ENCODE data around the gene CHCHD6.

Gene CHCHD6

GRCh38 chr3:126900859-126901540, 197.0 kb downstream of the CHCHD6 start:
- no peak for DNase-seq

- no peak for DNase-seq
Measured at GRCh38 chr3:126901631-126902030, 197.6 kb downstream of the CHCHD6 start.

GRCh38 chr3:126903521-126903920, 199.5 kb downstream of the CHCHD6 start:
- no peak for DNase-seq

GRCh38 chr3:126907557-126907956, 203.5 kb downstream of the CHCHD6 start:
- no peak for DNase-seq

GRCh38 chr3:126908752-126909275, 204.8 kb downstream of the CHCHD6 start:
- peak; percentile 61 for DNase-seq

DNA sequence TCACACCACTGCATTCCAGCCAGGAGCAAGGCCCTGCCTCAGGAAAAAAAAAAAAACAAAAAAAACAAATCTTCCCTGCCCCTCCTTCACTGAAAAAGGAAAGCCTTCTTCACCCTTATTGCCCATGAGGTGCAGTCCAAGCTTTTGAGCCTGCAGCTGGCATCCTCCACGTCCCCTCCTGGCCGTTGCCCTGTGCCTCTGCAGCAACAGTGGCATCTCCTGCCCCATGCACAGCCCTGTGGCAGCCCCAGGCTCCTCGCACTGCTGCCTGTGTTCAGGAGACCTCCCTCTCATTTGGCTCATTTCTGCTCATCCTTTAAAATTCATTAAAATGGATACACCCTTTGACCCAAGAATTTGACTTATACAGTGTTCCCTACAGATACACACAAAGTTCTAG, 206.2 kb downstream of the CHCHD6 start:
- DNase-seq = no peak

GRCh38 chr3:126911162-126912026, 207.4 kb downstream of the CHCHD6 start:
- DNase-seq = peak; percentile 99

- peak; percentile 70 for DNase-seq
Measured at GRCh38 chr3:126912027-126912422, 208.0 kb downstream of the CHCHD6 start.

- DNase-seq = no peak
Measured at GRCh38 chr3:126912491-126913195, 208.6 kb downstream of the CHCHD6 start.

- DNase-seq = no peak
Measured at GRCh38 chr3:126913524-126913923, 209.5 kb downstream of the CHCHD6 start.

DNA sequence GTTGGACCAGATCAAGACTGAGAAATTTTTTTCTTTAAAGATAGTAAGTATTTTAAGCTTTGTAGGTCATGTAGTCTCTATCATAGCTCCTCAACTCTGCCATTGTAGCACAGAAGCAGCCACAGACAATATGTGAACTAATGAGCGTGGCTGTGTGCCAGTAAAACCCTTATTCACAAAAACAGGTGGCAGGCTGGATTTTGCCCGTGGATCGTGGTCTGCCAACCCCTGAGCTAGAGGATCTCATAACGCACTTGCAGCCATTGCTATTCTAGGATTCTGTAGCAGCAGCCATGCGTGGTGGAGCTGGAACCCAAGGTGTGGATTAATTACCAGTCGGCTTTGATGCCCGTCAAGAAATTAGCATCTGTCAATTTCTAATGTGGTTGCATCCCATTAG, 210.2 kb downstream of the CHCHD6 start:
- DNase-seq = no peak

GRCh38 chr3:126915015-126915414, 211.0 kb downstream of the CHCHD6 start:
- DNase-seq = no peak

DNA sequence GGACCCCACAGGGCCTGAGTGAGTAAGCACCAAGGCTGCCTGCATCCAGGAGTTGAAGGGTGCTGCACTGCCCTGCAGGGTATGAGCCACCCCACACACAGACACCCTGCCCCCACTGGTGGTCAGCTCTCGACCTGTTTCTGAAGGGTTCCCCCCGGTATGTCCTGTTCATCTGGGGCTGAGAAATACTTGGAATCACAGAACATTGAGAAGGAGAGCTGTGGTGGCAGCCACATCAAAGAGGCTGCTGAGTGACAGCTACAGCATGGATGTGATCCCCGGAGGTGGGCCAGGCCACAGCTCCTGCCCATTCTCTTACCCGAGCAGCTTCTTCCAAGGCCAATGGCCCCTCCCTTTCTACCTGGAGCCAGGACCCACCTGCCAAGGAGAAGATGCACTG, 212.5 kb downstream of the CHCHD6 start:
- DNase-seq = no peak

- DNase-seq = no peak
Measured at GRCh38 chr3:126917232-126917804, 213.3 kb downstream of the CHCHD6 start.

DNA sequence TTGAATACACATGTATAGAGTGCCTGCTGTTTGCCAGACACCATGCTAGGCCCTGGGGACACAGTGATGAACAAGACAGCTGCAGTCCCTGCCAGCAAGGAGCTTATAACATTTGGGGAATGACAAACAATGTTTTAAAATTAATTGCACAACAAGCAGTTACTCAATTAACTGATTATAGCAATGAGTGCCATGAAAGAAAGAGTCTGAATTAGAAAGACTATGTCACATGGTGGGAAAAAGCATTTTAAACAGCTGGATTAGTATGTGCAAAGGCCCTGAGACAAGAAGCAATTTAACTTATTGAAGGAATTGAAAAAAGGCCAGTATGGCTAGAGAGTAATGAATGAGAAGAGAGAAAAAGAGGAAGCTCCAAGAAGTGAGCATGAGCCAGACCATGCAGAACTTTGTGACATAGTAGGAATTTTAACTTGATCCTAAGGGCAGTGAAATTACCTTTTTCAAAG, 214.3 kb downstream of the CHCHD6 start:
- DNase-seq = peak; percentile 58

GRCh38 chr3:126921085-126921824, 217.2 kb downstream of the CHCHD6 start:
- DNase-seq = no peak

GRCh38 chr3:126922466-126922865, 218.4 kb downstream of the CHCHD6 start:
- no peak for DNase-seq

DNA sequence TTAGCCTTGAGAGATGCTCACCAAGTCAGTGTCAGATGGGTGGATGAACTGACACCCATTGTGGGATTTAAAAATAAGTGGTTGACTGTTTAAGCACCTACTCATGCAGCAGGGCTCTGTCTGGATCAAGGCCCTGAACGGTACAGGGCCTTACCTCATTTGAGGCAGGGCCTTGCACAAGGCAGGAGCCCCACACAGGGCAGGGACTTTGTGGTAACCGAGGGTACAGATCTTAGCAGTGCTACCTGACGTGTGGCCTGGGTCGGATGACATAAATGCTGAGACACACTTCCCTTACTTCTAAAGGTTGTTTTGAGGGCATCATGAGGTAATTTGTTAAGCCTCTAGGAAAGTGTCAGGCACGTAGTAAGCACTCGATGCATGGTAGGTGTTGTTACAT, 219.4 kb downstream of the CHCHD6 start:
- no peak for DNase-seq

GRCh38 chr3:126923895-126924294, 219.9 kb downstream of the CHCHD6 start:
- DNase-seq = no peak

DNA sequence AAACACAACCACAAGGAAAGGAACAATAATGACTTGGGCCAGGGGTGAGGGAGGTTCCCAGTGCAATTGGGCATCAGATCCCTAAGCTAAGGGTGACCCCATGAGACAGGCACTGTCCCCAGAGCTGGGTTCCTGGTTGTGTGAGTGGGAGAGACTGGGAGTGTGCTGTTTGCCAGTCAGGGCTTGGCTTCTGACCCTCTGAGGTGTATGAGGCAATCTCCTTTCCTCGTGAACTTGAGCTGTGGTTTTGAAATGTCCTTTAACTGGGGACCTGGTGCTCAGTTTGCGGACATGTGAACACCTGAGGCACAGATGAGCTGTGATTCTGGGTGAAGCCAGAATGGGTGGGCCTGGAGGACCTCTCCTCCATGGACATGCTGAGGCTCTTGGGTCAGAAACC, 220.4 kb downstream of the CHCHD6 start:
- DNase-seq = peak; percentile 82

DNA sequence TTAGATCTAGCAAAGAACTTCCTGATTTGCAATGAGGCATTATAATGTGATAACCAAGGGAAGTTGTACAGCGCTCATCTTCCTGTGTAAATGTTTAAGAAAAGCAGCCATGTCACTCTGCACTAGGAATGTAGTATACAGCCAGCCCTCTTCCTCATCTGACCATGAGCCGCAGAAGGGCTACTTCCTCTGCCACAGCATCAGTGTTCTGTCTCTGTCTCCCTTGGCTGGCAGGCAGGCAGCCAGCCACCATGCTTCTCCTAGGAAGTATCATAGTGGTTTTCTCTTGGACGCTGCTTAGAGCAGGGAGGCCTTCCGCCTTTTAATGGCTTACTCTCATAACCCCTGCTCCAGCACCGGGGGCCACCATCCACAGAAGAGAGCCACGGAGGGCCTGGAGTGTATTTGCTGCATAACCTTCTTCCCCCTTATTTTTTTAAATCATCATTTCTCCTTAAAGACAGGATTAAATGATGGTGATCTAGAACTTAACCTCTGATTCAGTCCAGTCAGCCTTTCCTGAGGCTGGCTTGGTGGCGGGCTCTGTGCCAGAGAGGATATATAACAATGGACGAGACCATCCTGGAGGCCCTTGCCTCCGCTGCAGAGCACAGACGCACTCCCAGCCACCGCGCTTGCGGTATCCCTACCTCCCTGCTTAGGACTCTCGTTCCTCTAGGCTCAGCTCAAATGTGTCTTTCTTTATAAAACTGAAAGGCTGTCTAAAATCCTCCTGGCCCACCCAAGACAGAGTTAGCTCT, 221.6 kb downstream of the CHCHD6 start:
- peak; percentile 85 for DNase-seq

All from inflammatory macrophage treated with lipopolysaccharide for 4 hours (primary cell).